HepG2 (cell line): ENCODE measurements around the gene ZNF33A. TPM values are rescaled to one million over a fixed set of nuclear protein-coding genes. Genes with fewer than 3 reads are reported as not detected.
A peak's percentile ranks its signal among the peaks of the same experiment; 100 is the strongest.

Experiments
- ATF6 ChIP-seq: sonication (generic); formaldehyde crosslinking; conservative IDR thresholded peaks from 2 replicates; pipeline ENCODE4 v1.4.0; 2020; ENCODE audit warnings: missing genetic modification reagents
- FOXJ3 ChIP-seq: sonication (generic); formaldehyde crosslinking; IDR thresholded peaks from 2 replicates; pipeline ENCODE4 v1.4.0; 2020; ENCODE audit warnings: missing genetic modification reagents, mild to moderate bottlenecking, borderline replicate concordance
- GATAD2A ChIP-seq: IDR thresholded peaks from 2 replicates; pipeline ENCODE4 v1.6.1; 2016
- KLF16 ChIP-seq, 2 experiments: sonication (generic) in 1 of 2; formaldehyde crosslinking in 1 of 2; IDR thresholded peaks; 2 replicates each; pipeline versions ENCODE4 v1.6.1 to v1.8.0; 2016 to 2023; ENCODE audit warnings: missing genetic modification reagents in 2 of 2, missing compliant biosample characterization in 1 of 2
- MED1 ChIP-seq: sonication (generic); formaldehyde crosslinking; IDR thresholded peaks from 2 replicates; pipeline ENCODE4 v1.4.0; 2020; ENCODE audit warnings: missing genetic modification reagents
- PCBP2 ChIP-seq: fragments of 200-400 bp; formaldehyde crosslinking; optimal IDR thresholded peaks from 2 replicates; pipeline ENCODE3; 2018; ENCODE audit warnings: low read length, low read depth; ENCODE audit not compliant: poor library complexity, severe bottlenecking
- PREB ChIP-seq: sonication (generic); formaldehyde crosslinking; IDR thresholded peaks from 2 replicates; pipeline ENCODE4 v1.4.0; 2020; ENCODE audit warnings: missing genetic modification reagents
- RBAK ChIP-seq: sonication (generic); formaldehyde crosslinking; IDR thresholded peaks from 2 replicates; pipeline ENCODE4 v1.5.1; 2020; ENCODE audit warnings: mild to moderate bottlenecking, missing genetic modification reagents
- RNF219 ChIP-seq: sonication (generic); formaldehyde crosslinking; IDR thresholded peaks from 2 replicates; pipeline ENCODE4 v1.5.0; 2020; ENCODE audit warnings: mild to moderate bottlenecking, missing genetic modification reagents
- SIX1 ChIP-seq: sonication (generic); formaldehyde crosslinking; IDR thresholded peaks from 2 replicates; pipeline ENCODE4 v1.4.0; 2020; ENCODE audit warnings: missing genetic modification reagents, borderline replicate concordance
- SMAD9 ChIP-seq: sonication (generic); formaldehyde crosslinking; IDR thresholded peaks from 2 replicates; pipeline ENCODE4 v1.5.1; 2020; ENCODE audit warnings: mild to moderate bottlenecking, missing genetic modification reagents
- SRSF1 ChIP-seq: fragments of 200-400 bp; formaldehyde crosslinking; optimal IDR thresholded peaks from 2 replicates; pipeline ENCODE3; 2017; ENCODE audit warnings: mild to moderate bottlenecking, low read depth, low read length, moderate library complexity
- TCF7 ChIP-seq: sonication (generic); IDR thresholded peaks from 2 replicates; pipeline ENCODE4 v1.6.1; 2016; ENCODE audit warnings: antibody characterized with exemption, low read depth
- TFDP2 ChIP-seq: sonication (generic); formaldehyde crosslinking; IDR thresholded peaks from 2 replicates; pipeline ENCODE4 v1.4.0; 2020; ENCODE audit warnings: missing genetic modification reagents
- WIZ ChIP-seq: sonication (generic); formaldehyde crosslinking; IDR thresholded peaks from 2 replicates; pipeline ENCODE4 v1.5.1; 2020; ENCODE audit warnings: mild to moderate bottlenecking, missing genetic modification reagents
- XRCC5 ChIP-seq: fragments of 200-400 bp; formaldehyde crosslinking; optimal IDR thresholded peaks from 2 replicates; pipeline ENCODE3; 2017; ENCODE audit warnings: mild to moderate bottlenecking, low read length
- ZEB1 ChIP-seq: IDR thresholded peaks from 2 replicates; pipeline ENCODE4 v1.6.1; 2012; ENCODE audit warnings: mild to moderate bottlenecking, low read depth, inconsistent platforms; ENCODE audit not compliant: insufficient replicate concordance
- ZFYVE20 ChIP-seq: sonication (generic); formaldehyde crosslinking; IDR thresholded peaks from 2 replicates; pipeline ENCODE4 v1.8.0; 2023; ENCODE audit warnings: low read depth, mild to moderate bottlenecking, moderate library complexity, missing genetic modification reagents, borderline replicate concordance
- ZMAT3 ChIP-seq: sonication (generic); formaldehyde crosslinking; conservative IDR thresholded peaks from 2 replicates; pipeline ENCODE4 v1.7.0; 2021; ENCODE audit warnings: missing genetic modification reagents
- ZNF30 ChIP-seq: sonication (generic); formaldehyde crosslinking; IDR thresholded peaks from 2 replicates; pipeline ENCODE4 v1.5.0; 2020; ENCODE audit warnings: mild to moderate bottlenecking, missing genetic modification reagents
- ZNF329 ChIP-seq: sonication (generic); formaldehyde crosslinking; IDR thresholded peaks from 2 replicates; pipeline ENCODE4 v1.9.0; 2021; ENCODE audit warnings: low read depth, mild to moderate bottlenecking, missing genetic modification reagents
- ZNF333 ChIP-seq: sonication (generic); formaldehyde crosslinking; IDR thresholded peaks from 2 replicates; pipeline ENCODE4 v1.4.0; 2020; ENCODE audit warnings: mild to moderate bottlenecking, missing genetic modification reagents, borderline replicate concordance
- ZNF670 ChIP-seq: sonication (generic); formaldehyde crosslinking; IDR thresholded peaks from 2 replicates; pipeline ENCODE4 v1.8.0; 2022; ENCODE audit warnings: mild to moderate bottlenecking, missing genetic modification reagents, borderline replicate concordance
- ZNF790 ChIP-seq: sonication (generic); formaldehyde crosslinking; IDR thresholded peaks from 2 replicates; pipeline ENCODE4 v1.8.0; 2022; ENCODE audit warnings: missing genetic modification reagents, mild to moderate bottlenecking, borderline replicate concordance
- polyA plus RNA-seq, 8 experiments: library from polyadenylated mRNA; depleted of rRNA in 3 of 8; stranded (reverse) in 7 of 8; unstranded in 1 of 8; fragments of >200 nt; fragmentation: Illumina TruSeq in 4 of 8; extraction: Trizol in 4 of 8; gene quantifications; 2 replicates each; pipeline versions ENCODE4 v1.2.1 to v1.2.3, GENCODE V29; 2011 to 2016; ENCODE audit warnings: low read depth in 4 of 8, missing spikeins in 1 of 8, mixed read lengths in 1 of 8; ENCODE audit not compliant: insufficient read depth in 1 of 8
- total RNA-seq, 5 experiments: library from RNA; depleted of rRNA; stranded (reverse); fragments of >200 nt; fragmentation: Illumina TruSeq; extraction: Trizol; gene quantifications; 2 replicates each; pipeline ENCODE4 v1.2.3, GENCODE V29; 2016; ENCODE audit warnings: low read depth in 1 of 5

ZNF33A gene
- total and polyA plus RNA-seq, 2 of the 13 experiments (the other 11 are each of a cell fraction or from before 2014, with no cell fraction given) = 13.1 to 22.5 TPM

- no peak for TF ChIP-seq ZNF790 (CRISPR knock-in tag)
- no peak for TF ChIP-seq ZNF30
- TF ChIP-seq ZNF670 (CRISPR knock-in tag) = 0 out of 2 replicates have a peak, but pooled peaks have one; percentile 60
- no peak for TF ChIP-seq PCBP2
- no peak for TF ChIP-seq ZEB1
- no peak for TF ChIP-seq FOXJ3
- peak; percentile 73 for TF ChIP-seq TFDP2 (CRISPR knock-in tag)
- TF ChIP-seq SRSF1 = no peak
- no peak; a peak in 1 of 4 replicates for TF ChIP-seq KLF16 (CRISPR knock-in tag; IDR thresholded peaks at IDR 0.05)
- no peak for TF ChIP-seq ZMAT3 (CRISPR knock-in tag)
- TF ChIP-seq ATF6 = 0 out of 2 replicates have a peak, but pooled peaks have one; percentile 25
- peak; percentile 40 for TF ChIP-seq GATAD2A (CRISPR knock-in tag)
- TF ChIP-seq ZFYVE20 (CRISPR knock-in tag) = no peak
- TF ChIP-seq XRCC5 = peak; percentile 11
- TF ChIP-seq RNF219 (CRISPR knock-in tag) = no peak
- TF ChIP-seq TCF7 = no peak
- TF ChIP-seq ZNF329 (CRISPR knock-in tag) = no peak
- no peak for TF ChIP-seq RBAK (CRISPR knock-in tag)
- peak; percentile 40; the same call in 1 of the 2 replicates for TF ChIP-seq MED1 (CRISPR knock-in tag)
- no peak for TF ChIP-seq SIX1 (CRISPR knock-in tag)
- no peak for TF ChIP-seq WIZ (CRISPR knock-in tag)
- TF ChIP-seq ZNF333 (CRISPR knock-in tag) = 0 out of 2 replicates have a peak, but pooled peaks have one; percentile 18
- no peak for TF ChIP-seq SMAD9
- TF ChIP-seq PREB (CRISPR knock-in tag) = no peak
These were observed at the start of gene ZNF33A (continued) for GRCh38 chr10:38010119-38010903.
